ENCODE results near the gene PRDM4. TPM values are rescaled to one million over a fixed set of nuclear protein-coding genes. Genes with fewer than 3 reads are reported as not detected.
"Not testable (repeated sequence)": the region's sequence is repeated elsewhere in the genome, so short reads cannot be mapped to it uniquely, and the experiment has no call there.

PRDM4 gene
- total RNA-seq, 1 donor from 2014 or later = 7.6 TPM

DNA sequence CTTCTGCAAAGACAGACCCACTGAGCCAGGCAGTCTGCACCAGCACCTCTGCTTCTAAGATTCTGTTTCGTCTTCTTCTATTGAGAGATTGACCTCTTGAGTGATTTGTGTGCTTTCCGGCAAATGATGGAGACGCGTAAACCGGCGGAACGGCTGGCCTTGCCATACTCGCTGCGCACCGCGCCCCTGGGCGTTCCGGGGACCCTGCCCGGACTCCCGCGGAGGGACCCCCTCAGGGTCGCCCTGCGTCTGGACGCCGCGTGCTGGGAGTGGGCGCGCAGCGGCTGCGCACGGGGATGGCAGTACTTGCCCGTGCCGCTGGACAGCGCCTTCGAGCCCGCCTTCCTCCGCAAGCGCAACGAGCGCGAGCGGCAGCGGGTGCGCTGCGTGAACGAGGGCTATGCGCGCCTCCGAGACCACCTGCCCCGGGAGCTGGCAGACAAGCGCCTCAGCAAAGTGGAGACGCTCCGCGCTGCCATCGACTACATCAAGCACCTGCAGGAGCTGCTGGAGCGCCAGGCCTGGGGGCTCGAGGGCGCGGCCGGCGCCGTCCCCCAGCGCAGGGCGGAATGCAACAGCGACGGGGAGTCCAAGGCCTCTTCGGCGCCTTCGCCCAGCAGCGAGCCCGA lies 14.3 kb upstream of the PRDM4 start:
- ATAC-seq = peak; percentile 19
- no peak for DNase-seq (ENCODE audit: low spot score)

DNA sequence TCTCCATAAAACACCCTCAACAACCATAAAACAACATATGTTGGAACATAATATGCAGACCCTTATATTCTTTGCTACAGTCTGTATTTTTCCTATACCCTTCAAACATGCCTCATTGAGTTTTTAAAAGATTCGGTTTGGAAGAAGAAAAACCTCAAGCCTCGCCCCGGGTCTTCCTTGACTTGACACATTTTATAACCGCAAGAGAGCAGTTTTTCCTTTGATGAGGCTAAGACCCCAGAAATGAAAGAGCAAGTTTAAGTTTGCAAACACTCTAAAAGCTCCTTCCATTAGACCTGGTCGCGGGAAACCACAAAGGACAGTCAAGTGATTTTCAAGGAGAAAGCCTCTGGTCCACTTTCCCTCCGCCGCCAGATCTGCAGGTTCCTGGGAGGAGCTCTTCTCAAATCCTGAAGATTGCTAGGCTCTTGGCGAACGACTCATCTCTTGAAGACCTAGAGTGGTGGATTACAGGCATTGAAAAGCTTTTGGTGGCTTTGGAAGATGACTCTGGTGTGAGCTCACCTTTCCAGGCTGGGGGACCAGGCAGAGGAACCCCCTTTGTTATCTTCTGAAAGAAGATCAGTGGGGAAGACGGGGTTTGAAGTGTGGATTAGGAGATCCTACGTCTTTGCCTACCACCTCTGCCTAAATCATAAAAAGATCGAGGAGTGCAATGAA lies 13.6 kb upstream of the PRDM4 start, which contains the start of gene ASCL4:
TSS of gene ASCL4 (plus strand) at position 356 of the 681 bp plus-strand sequence. CDS start 515 bp downstream, outside the sequence.
- ATAC-seq (no peak), DNase-seq (ENCODE audit: low spot score) (no peak)

DNA sequence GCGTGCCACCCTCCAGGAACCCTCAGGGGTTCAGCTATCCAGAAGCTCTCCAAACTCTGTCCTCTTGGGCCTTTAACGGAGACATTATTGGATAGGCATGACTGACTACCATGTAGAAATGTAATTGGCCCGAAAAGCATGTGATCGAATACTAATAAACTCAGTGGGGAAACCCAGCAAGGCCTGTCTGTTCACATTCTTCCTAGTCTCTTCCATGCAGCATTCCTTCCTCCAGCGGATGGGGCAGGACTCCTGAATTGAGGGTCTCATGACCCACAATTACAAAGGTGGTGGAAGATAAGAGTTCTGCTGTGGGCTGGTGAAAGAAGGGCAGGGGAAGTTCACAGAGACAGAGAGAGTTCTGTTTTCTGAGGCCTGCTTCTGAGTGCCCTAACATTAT lies 6.5 kb upstream of the PRDM4 start:
- ATAC-seq = no peak
- no peak for DNase-seq (ENCODE audit: low spot score)

DNA sequence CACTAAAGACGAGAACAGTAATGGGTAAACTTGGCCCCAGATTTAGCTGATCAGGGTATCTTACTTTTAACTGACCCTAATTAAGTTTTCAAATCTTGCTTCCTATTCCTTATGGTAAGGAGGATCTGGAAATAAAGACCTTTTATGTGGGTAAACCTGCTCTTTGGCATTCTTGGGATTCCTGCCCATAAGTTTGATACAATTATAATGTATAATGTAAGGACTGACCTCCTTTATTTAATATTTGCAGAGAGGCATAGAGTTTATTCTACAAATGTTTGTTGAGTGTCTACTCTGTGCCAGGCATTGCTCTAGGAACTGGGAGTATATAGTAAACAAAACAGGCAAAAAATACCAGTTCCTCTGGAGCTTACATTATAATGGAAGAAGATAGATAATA lies 4.4 kb upstream of the PRDM4 start:
- DNase-seq (ENCODE audit: low spot score) (no peak), ATAC-seq (no peak)

DNA sequence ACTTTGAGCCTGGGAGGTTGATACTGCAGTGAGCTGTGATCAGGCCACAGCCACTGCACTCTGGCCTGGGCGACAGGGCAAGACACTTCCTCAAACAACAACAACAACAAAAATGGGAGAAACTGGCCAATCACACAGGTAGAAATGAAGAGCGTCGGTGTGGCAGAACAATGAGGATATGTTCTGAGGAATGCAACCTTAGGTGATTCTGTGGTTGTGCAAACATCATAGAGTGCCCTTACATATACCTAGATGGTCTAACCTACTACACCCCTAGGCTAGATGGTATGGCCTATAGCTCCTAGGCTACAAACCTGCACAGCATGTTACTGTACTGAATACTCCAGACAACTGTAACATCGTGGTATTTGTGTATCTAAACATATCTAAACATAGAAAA lies 3.7 kb upstream of the PRDM4 start:
- no peak for ATAC-seq
- no peak for DNase-seq (ENCODE audit: low spot score)

DNA sequence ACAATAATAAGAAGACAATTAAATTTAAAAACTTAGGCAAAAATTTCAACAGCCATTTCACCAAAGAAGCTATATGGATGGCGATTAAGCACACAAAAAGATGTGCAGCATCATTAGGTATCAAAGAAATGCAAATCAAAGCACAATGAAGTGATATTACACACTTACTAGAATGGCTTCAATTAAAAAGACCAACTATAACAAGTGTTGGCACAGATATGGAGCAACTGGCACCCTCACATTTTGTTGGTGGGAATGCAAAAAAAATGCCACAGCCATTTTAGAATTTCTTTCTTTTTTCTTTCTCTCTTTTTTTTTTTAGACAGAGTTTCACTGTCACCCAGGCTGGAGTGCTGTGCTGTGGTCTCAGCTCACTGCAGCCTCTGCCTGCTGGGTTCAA lies 1.9 kb upstream of the PRDM4 start:
- ATAC-seq = no peak

DNA sequence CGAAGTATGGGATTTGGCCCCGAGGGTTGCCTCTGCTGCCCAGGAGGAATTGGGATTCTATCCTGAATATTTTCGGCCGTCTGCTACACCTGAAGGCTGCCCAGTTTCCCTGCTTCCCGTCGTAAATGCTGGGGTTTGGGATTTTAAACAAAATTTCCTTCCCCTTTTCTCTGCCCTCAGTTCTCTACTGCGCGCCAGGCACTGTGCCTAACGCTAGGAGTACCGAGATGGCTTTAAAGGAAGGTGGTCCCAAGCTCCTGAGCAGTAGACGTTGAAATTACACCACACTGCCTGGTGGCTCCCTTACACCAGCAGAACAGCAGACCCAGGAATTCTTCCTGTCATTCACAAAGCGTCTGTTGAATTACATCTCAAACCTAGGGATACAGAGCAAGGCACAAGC lies 566 bp upstream of the PRDM4 start:
- ATAC-seq = peak; percentile 11
- DNase-seq (ENCODE audit: low spot score) = no peak

More for the DNA sequence above, 1.9 kb upstream of the PRDM4 start:
- DNase-seq (ENCODE audit: low spot score) = no peak

DNA sequence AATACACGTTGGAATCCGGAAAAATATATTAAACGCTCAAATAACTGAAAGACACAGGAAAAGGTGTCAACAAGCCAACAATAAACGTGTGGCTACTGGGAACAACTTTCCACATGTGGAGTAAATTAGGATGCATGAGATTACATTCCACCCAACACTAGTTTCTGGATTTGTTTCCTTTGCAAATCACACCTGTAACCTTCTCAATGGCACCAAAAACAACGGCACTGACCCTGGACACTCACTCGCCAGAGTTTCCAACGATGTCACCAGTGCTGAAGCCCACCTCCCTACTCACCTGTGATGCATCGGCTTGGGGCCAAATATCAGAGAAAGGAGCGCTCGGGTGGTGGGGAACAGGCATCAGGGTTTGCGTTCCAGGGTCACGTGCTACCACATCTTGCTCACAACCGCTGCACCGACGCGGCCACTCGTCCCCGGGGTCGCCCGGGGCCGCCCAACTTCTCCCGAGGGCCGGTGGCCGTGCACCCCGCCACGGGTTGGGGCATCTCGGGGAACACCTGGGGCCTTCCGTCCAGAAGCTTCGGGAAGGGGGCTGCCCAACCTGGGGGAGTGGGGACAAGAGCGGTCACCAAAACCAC lies 629 bp downstream of the PRDM4 start:
- DNase-seq (ENCODE audit: low spot score) = no peak
- peak; percentile 4 for ATAC-seq

DNA sequence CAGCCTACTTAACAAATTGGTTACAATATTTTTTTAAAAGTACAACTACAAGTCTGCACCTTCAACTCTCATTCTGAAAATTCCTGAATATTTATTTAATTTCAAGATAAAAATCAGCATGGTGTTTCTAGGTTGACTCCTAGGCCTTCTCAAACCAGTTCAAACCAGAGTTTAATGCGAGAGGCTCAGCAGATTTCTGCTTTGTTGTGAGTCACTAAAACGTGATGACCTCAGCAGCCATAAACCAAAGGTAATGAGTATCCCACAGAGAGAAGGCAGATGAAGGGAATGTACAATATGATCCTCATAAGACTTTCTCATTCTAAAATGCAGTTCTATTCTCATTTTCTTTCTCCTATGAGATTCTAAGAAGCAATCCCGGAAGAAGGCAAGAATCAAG lies 1.5 kb downstream of the PRDM4 start:
- DNase-seq (ENCODE audit: low spot score) = no peak

DNA sequence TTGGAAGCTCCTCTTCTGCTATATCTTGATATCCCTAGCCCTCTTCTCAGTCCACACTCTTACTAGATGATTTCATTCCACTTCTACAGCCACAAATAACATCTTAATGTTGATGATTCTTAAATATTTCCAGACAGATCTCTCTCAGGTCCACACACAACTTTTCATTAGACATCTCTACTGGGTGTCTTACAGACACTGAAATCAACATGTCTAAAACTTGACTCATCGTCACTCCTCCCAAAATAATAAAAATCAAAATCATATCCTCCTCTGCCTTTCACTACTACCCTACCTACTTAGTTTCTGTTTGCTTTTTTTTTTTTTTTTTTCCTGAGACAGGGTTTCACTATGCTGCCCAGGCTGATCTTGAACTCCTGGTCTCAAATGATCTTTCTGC lies 11.9 kb downstream of the PRDM4 start:
- no peak for DNase-seq (ENCODE audit: low spot score)
- ATAC-seq = no peak

More for the DNA sequence above, 1.5 kb downstream of the PRDM4 start:
- ATAC-seq = no peak

DNA sequence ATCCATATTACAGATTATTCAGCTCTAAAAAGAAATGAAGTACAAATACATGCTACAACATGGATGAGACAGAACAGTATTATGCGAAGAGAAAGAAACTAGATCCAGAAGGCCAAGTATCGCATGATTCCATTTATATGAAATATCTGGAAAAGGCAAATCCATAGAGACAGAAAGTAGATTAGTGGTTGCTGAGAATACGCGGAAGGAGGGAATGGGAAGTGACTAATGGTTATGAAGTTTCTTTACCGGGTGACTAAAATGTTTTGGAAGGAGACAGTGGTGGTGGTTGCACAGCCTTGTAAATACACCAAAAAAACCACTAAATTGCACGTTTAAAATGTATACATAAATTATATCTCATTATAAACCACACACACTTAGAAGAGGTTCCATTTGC lies 12.5 kb downstream of the PRDM4 start:
- ATAC-seq (no peak), DNase-seq (ENCODE audit: low spot score) (no peak)

DNA sequence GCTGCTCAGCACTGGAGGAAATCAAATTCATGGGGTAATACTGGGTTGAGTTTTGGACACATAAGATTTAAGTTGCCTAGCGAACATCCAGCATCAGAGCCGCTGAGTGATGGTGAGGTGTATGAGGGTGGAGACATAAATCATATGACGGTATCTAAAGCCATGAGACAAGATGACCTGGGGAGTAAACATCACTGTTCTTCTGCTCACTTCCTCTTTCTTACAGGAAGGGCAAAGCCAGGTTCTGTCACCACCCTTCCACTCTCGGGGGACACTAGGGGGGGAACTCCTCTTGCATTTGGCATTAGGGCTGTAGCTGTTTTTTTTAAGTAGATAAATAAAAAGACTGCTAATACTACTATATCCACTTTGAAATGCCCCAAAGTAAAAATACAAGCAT lies 24.0 kb downstream of the PRDM4 start:
- ATAC-seq (no peak), DNase-seq (ENCODE audit: low spot score) (no peak)

DNA sequence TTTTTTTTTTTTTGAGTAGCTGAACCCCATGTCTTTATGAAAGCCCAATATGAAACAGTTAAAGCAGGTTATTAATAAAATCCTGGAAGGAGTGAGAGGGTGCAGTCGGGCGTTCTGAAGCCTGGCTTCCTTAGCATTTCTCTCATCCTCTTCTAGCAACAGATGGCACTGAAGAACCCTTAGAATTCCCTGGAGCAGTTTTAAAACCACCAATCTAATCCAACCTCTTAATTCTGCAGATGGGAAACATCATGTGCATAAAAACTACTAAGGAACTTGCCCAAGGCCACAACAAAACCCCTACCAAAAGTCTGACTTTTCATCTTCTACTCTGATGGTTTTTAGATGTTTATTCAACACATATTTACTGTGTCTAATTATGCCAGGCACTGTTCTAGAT lies 25.2 kb downstream of the PRDM4 start:
- ATAC-seq (no peak), DNase-seq (ENCODE audit: low spot score) (no peak)

DNA sequence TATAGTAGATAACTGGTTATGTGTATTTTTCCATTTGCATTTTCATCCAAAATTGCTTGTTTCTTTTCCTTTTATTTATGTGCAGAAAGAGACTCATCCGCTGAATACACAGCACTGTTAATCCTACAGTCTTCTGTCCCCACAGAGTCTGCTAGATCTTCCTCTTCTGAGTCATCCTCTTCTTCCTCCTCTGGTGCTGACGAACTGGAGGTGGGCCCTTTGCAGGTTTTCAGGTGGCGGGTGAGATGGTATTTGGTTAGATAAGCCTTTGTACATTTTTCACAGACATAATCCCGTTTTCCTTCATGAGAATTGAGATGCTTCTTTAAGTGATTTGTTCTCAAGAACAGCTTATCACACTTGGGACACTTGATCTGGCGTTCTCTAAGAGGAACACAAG lies 26.8 kb downstream of the PRDM4 start:
- DNase-seq (ENCODE audit: low spot score) = no peak
- ATAC-seq = no peak

DNA sequence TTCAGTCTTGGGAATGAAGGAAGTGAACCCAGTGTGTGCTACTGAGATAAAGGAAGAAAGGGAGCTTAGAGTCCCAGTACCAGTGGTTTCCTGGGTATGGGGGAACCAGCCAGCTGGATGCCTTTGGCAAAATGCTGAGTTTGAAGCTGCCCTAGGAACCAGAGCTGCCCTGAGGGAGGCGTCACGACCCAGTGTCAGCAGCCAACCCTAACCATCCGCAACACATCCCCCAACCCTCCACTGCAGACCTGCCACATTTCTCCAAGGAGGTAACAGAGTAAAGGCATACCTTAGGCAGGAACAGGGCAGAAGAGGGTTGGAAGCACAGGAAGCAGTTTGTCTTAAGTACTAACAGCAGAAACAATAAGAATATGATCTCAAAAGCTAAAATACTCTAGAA lies 28.6 kb downstream of the PRDM4 start:
- ATAC-seq (no peak), DNase-seq (ENCODE audit: low spot score) (no peak)

DNA sequence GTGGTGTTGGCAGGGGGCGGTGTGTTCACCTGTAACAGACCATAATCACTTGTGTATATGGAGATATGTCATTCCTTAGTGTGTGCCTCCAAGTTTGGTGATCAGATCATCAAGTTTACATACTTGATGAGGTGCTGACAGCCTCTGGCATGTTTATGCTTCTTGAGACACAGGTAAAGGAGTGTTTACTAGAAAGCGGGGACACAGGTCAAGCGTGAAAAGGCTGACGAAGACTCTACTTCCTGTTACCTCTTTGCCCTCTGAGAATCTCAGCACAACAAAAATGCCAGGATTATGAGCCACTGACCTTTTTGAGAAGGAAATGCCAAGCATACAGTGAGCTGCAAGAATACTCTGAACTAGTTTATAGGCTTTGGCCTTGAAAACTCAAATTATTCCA lies 29.6 kb downstream of the PRDM4 start:
- DNase-seq (ENCODE audit: low spot score) (no peak), ATAC-seq (no peak)

DNA sequence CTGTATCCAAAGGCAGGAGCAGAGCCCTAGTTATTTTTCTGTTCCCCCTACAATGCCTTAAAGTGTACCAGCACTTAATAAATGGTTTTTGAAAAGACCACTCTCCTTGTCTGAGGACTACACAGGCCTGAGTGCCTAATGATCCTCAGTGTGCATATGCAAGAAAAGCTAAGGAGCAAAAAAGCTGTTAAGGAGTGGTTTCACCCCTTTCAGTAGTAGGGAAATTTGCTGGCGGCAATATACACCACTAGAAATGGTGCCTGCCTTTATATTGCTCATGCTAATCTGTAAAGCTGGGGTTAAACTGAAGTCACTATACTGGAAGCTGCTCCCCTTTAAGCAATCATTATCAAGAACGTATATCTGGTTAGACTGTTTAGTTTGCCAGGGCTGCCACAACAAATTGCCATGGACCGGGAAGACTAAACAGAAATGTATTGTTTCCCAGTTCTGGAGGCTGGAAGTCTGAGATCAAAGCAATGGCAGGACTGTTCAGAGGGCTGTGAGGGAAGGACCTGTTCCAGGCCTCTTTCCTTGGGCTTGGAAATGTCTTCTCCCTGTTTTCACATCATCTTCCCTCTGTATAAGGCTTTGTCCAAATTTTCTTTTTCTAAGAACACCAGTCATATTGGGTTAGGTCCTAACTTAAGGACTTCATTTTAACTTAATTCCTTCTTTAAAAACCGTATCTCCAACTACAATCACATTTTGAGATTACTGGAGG lies 30.2 kb downstream of the PRDM4 start:
- ATAC-seq = no peak
- no peak for DNase-seq (ENCODE audit: low spot score)

DNA sequence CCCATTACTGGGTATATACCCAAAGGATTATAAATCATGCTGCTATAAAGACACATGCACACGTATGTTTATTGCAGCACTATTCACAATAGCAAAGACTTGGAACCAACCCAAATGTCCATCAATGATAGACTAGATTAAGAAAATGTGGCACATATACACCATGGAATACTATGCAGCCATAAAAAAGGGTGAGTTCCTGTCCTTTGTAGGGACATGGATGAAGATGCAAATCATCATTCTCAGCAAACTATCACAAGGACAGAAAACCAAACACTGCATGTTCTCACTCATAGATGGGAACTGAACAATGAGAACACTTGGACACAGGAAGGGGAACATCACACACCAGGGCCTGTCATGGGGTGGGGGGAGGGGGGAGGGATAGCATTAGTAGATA lies 33.2 kb downstream of the PRDM4 start:
- not testable (repeated sequence) for ATAC-seq; DNase-seq (ENCODE audit: low spot score)

DNA sequence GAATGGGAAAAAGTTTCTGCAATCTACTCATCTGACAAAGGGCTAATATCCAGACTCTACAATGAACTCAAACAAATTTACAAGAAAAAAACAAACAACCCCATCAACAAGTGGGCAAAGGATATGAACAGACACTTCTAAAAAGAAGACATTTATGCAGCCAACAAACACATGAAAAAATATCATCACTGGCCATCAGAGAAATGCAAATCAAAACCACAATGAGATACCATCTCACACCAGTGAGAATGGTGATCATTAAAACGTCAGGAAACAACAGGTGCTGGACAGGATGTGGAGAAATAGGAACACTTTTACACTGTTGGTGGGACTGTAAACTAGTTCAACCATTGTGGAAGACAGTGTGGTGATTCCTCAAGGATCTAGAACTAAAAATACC lies 33.6 kb downstream of the PRDM4 start:
- DNase-seq (ENCODE audit: low spot score); ATAC-seq: not testable (repeated sequence)

DNA sequence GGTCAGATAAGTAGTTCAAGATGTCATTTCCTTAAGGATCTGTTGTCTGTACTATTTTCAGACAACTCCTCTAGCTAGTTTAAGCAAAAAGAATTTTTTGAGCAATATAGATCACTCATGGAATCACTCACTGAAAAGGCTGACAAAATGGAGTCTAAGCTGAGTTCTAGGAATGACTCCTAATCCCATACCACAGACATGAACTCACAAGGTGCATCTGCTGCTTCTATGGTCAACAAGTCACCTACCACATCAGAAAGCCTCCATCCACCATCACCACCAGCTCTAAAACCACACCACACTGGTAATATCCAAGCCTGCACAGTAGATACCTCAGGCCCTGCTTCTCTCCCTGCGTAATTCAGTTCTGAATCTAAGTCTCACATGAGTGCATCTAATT lies 42.3 kb downstream of the PRDM4 start:
- DNase-seq (ENCODE audit: low spot score) = no peak
- ATAC-seq = no peak

DNA sequence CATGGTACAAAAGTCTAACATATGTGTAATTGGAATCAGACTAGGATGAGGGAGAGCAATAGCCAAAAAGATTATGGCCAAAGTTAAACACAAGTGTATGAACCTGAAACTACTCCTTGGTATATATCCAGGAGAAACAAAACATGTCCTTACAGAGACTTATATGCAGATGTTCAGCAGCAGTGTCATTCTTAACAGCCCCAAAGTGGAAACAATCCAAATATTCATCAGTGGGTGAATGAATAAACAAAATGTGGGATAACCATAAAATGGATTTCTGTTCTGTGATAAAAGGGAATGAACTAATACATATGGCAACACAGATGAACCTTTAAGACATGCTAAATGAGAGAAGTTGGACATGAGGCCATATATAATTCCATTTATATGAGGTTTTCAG lies 45.2 kb downstream of the PRDM4 start:
- no peak for ATAC-seq
- DNase-seq (ENCODE audit: low spot score) = no peak

DNA sequence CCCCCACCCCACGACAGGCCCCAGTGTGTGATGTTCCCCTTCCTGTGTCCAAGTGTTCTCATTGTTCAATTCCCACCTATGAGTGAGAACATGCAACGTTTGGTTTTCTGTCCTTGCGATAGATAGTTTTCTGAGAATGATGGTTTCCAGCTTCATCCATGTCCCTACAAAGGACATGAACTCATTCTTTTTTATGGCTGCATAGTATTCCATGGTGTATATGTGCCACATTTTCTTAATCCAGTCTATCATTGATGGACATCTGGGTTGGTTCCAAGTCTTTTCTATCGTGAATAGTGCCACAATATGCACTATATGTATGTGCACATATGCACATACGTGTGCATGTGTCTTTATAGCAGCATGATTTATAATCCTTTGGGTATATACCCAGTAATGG lies 55.4 kb downstream of the PRDM4 start:
- ATAC-seq; DNase-seq (ENCODE audit: low spot score): not testable (repeated sequence)
